NT2/D1 (cell line): ENCODE data around the gene LTN1.

Experiments used
- SUZ12 ChIP-seq: IDR thresholded peaks from 2 replicates; pipeline ENCODE4 v1.6.1; 2011; ENCODE audit not compliant: insufficient read length, insufficient read depth; ENCODE audit errors: extremely low read depth
- ZNF274 ChIP-seq: IDR thresholded peaks from 2 replicates; pipeline ENCODE4 v1.6.1; 2011; ENCODE audit warnings: mild to moderate bottlenecking, low read depth, low read length

GRCh38 chr21:29007135-29007534, 14.5 kb upstream of the LTN1 start:
- TF ChIP-seq SUZ12 (no peak), ZNF274 (no peak)
